Stimulated activated CD4-positive, alpha-beta T cell treated with anti-CD3 and anti-CD28 coated beads, Interleukin-4, amount 100 ng/mL, for 4 hours (primary cell): ENCODE results near the gene PAH.

ENCODE experiments used
- DNase-seq, 2 experiments: peaks; one replicate each; pipeline ENCODE4 v3.0.0-alpha.2; 2020

The PAH gene

GRCh38 chr12:102814691-102815367 is 102.2 kb downstream of the PAH start:
- no peak for DNase-seq

DNA sequence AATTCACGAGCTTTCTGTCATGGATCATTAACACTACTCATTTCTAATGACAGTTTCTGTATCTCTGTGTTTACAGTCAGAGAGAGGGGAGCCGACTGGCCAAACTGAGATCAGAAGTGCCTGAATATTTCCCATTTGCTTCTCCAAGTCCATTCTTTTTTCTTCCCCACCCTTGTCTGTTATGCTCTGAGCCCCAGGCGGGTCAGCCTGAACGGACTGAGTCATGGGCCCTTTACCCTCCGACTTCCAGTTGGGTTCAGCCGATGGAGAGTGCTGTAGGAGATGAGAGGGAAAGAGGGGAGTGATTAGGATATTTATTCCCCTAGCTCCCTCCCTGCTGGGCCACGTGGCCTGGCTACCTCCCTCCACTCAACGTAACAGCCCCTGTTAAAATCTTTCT is 104.7 kb downstream of the PAH start:
- DNase-seq = no peak

- DNase-seq = no peak
These were observed 105.8 kb downstream of the PAH start for GRCh38 chr12:102811110-102811737.

GRCh38 chr12:102808412-102808811 is 108.6 kb downstream of the PAH start:
- DNase-seq = no peak

GRCh38 chr12:102806592-102806991 is 110.5 kb downstream of the PAH start:
- no peak for DNase-seq

GRCh38 chr12:102806110-102806509 is 110.9 kb downstream of the PAH start:
- no peak for DNase-seq

DNA sequence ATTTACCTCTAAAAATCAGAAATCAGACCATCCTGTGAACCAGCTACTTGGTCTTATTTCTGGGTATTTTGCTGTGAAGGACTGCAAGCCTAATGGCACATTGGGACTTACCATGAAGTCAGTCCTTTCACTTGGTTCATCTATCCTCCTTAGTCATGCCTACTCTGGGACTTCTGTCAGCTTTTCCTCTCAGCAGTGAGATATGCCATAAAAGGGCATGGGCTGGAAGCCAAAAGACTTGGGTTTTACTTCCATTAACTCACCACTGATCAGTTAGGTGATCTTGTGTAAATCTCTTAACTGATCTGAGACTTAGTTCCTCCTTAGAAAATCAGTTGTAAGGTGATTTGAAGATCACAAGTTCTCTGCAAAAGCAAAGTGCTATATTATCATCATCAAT is 116.5 kb downstream of the PAH start:
- no peak for DNase-seq

DNA sequence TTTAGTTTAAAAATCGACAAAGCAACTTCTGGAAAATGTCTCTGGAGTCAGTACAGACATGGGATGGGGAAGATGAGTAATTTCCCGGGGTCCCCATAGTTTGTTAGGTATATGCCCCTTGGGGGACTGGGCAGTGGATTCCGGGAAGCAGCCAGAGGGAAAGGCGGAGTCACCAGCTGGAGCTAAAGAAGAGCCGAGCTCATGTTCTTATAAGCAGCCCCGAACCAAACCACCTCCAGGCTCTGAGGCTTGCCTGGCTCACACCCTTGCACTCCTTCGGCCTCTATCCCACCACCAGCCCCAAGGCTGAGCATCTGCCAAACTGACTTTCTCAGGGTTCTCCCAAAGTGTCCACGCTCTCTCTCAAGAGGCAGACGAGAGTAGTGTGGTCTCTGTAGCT is 117.8 kb downstream of the PAH start:
- no peak for DNase-seq

GRCh38 chr12:102797528-102797927 is 119.5 kb downstream of the PAH start:
- DNase-seq = no peak

DNA sequence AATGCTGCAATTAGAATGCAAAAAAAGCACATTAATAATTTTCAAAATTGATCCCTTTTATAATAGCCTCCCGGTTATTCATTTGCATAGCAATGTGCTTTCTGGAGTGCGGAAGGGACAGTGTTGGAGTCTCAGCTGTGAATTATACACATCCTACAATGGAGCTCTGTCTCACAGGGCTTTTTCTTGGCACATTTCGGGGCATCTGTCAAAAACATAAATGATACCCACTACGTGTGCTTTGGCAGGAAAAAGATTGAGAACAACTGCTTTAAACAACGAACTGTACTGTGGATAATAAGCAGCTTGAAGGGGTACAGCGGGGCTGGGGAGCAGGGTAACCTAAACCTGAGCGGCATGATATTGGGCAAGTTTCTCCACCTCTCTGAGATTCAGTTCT is 123.1 kb downstream of the PAH start:
- no peak for DNase-seq
